IMR-90 (cell line): ENCODE data around the gene CXCL16. TPM values are rescaled to one million over a fixed set of nuclear protein-coding genes. Genes with fewer than 3 reads are reported as not detected.

Source experiments
- ATAC-seq: fragments of 200-7000 bp; cut with Tn5 transposase; 2 replicates; pipeline ENCODE4 v1.9.1; 2020; ENCODE audit warnings: low read depth, mild to moderate bottlenecking, moderate library complexity
- BruUV-seq: library from RNA; stranded (reverse); fragments of 400-500 nt; replicated peaks from 2 replicates; lab custom pipeline; 2021; lab: Mats Ljungman, UMichigan
- CTCF ChIA-PET: fragments of 300-600 bp; formaldehyde crosslinking; extraction: SDS; loops from one replicate; lab custom pipeline; 2021; ENCODE audit warnings: antibody characterized with exemption; lab: Yijun Ruan, JAX
- POLR2A ChIA-PET: fragments of 300-600 bp; sonication (Branson Sonifier 250); formaldehyde crosslinking; loops from one replicate; lab custom pipeline; 2022; ENCODE audit warnings: antibody characterized with exemption; ENCODE audit not compliant: unreplicated experiment; lab: Charles Lee
- DNase-seq: peaks from one replicate; pipeline ENCODE4 v3.0.0; 2013
- H2AFZ ChIP-seq: replicated peaks from 2 replicates; pipeline ENCODE3; 2013; ENCODE audit warnings: low read length, mild to moderate bottlenecking; ENCODE audit not compliant: poor library complexity
- H2AK5ac ChIP-seq: 2 replicates; pipeline ENCODE4 v1.6.1; 2013; ENCODE audit warnings: low read depth, low read length, inconsistent platforms
- H2AK9ac ChIP-seq: replicated peaks from 2 replicates; pipeline ENCODE3; 2013; ENCODE audit warnings: mild to moderate bottlenecking, low read depth, low read length, moderate library complexity; ENCODE audit not compliant: poor library complexity
- H2BK120ac ChIP-seq: 2 replicates; pipeline ENCODE4 v1.6.1; 2013; ENCODE audit warnings: low read depth, low read length, inconsistent platforms
- H2BK15ac ChIP-seq: 3 replicates; pipeline ENCODE4 v1.6.1; 2013; ENCODE audit warnings: low read depth, low read length, inconsistent platforms
- H2BK20ac ChIP-seq: 2 replicates; pipeline ENCODE4 v1.6.1; 2013; ENCODE audit warnings: low read depth, mild to moderate bottlenecking, inconsistent platforms, low read length, moderate library complexity
- H2BK5ac ChIP-seq: 2 replicates; pipeline ENCODE4 v1.6.1; 2013; ENCODE audit warnings: mild to moderate bottlenecking, low read depth, low read length, inconsistent platforms; ENCODE audit not compliant: poor library complexity, severe bottlenecking
- H3K14ac ChIP-seq: replicated peaks from 2 replicates; pipeline ENCODE4 v1.6.1; 2013; ENCODE audit warnings: low read depth, low read length, inconsistent platforms
- H3K18ac ChIP-seq: 2 replicates; pipeline ENCODE4 v1.6.1; 2013; ENCODE audit warnings: low read depth, low read length, control low read depth
- H3K23ac ChIP-seq: 2 replicates; pipeline ENCODE4 v1.6.1; 2013; ENCODE audit warnings: low read depth, low read length, inconsistent platforms
- H3K27ac ChIP-seq: 2 replicates; pipeline ENCODE4 v1.5.1; 2013; ENCODE audit warnings: mild to moderate bottlenecking, control low read depth, low read length; ENCODE audit not compliant: insufficient read depth
- H3K27me3 ChIP-seq: 2 replicates; pipeline ENCODE4 v1.6.1; 2013; ENCODE audit warnings: low read length; ENCODE audit not compliant: control insufficient read depth, insufficient read depth
- H3K36me3 ChIP-seq: 2 replicates; pipeline ENCODE4 v1.6.1; 2013; ENCODE audit warnings: low read length, mixed read lengths; ENCODE audit not compliant: control insufficient read depth, insufficient read depth
- H3K4ac ChIP-seq: 2 replicates; pipeline ENCODE4 v1.6.1; 2013; ENCODE audit warnings: low read depth, low read length, inconsistent platforms
- H3K4me1 ChIP-seq: 2 replicates; pipeline ENCODE4 v1.6.1; 2013; ENCODE audit warnings: low read length, mixed read lengths; ENCODE audit not compliant: control insufficient read depth, insufficient read depth
- H3K4me2 ChIP-seq: 2 replicates; pipeline ENCODE4 v1.6.1; 2013; ENCODE audit warnings: low read depth, mild to moderate bottlenecking, control low read depth, low read length, moderate library complexity
- H3K4me3 ChIP-seq: 2 replicates; pipeline ENCODE4 v1.5.1; 2013; ENCODE audit warnings: low read depth, mild to moderate bottlenecking, control low read depth, low read length, moderate library complexity; ENCODE audit not compliant: insufficient read depth
- H3K56ac ChIP-seq: 2 replicates; pipeline ENCODE4 v1.6.1; 2013; ENCODE audit warnings: low read length, inconsistent platforms; ENCODE audit not compliant: insufficient read depth; ENCODE audit errors: extremely low read depth
- H3K79me1 ChIP-seq, 2 experiments: 2 replicates each; pipeline ENCODE4 v1.6.1; 2013; ENCODE audit warnings: low read length in 2 of 2, inconsistent platforms in 1 of 2, low read depth in 1 of 2
- H3K9ac ChIP-seq: 2 replicates; pipeline ENCODE4 v1.6.1; 2013; ENCODE audit warnings: low read depth, low read length, control low read depth
- H3K9me1 ChIP-seq: 2 replicates; pipeline ENCODE4 v1.6.1; 2013; ENCODE audit warnings: low read length, inconsistent platforms; ENCODE audit not compliant: insufficient read depth
- H3K9me3 ChIP-seq: 2 replicates; pipeline ENCODE4 v1.6.1; 2013; ENCODE audit warnings: low read length; ENCODE audit not compliant: control insufficient read depth, insufficient read depth
- H4K20me1 ChIP-seq: 2 replicates; pipeline ENCODE4 v1.6.1; 2013; ENCODE audit warnings: low read length, inconsistent platforms; ENCODE audit not compliant: insufficient read depth
- H4K5ac ChIP-seq: 2 replicates; pipeline ENCODE4 v1.6.1; 2013; ENCODE audit warnings: mild to moderate bottlenecking, low read depth, low read length, control low read depth
- H4K8ac ChIP-seq, 2 experiments: 2 replicates each; pipeline ENCODE4 v1.6.1; 2013; ENCODE audit warnings: low read depth in 2 of 2, low read length in 2 of 2, control low read depth in 1 of 2, inconsistent platforms in 1 of 2
- H4K91ac ChIP-seq: 2 replicates; pipeline ENCODE4 v1.6.1; 2013; ENCODE audit warnings: low read depth, low read length, inconsistent platforms; ENCODE audit not compliant: insufficient read depth
- BHLHE40 ChIP-seq: fragments of 150-350 bp; IDR thresholded peaks from 2 replicates; pipeline ENCODE4 v1.6.1; 2016; ENCODE audit warnings: mild to moderate bottlenecking, low read depth, low read length
- CEBPB ChIP-seq: IDR thresholded peaks from 2 replicates; pipeline ENCODE4 v1.6.1; 2012; ENCODE audit warnings: low read depth, low read length, improper control_type of control experiment
- CHD1 ChIP-seq: IDR thresholded peaks from 2 replicates; pipeline ENCODE4 v1.6.1; 2012; ENCODE audit warnings: low read depth, low read length, improper control_type of control experiment
- ELK1 ChIP-seq: fragments of 150-350 bp; IDR thresholded peaks from 2 replicates; pipeline ENCODE4 v1.6.1; 2016; ENCODE audit warnings: low read depth, mild to moderate bottlenecking, low read length, moderate library complexity, borderline replicate concordance
- FOS ChIP-seq: fragments of 150-350 bp; IDR thresholded peaks from 2 replicates; pipeline ENCODE4 v1.6.1; 2016; ENCODE audit warnings: low read depth, low read length
- MAFK ChIP-seq: IDR thresholded peaks from 2 replicates; pipeline ENCODE4 v1.6.1; 2012; ENCODE audit warnings: low read depth, low read length, improper control_type of control experiment
- MAZ ChIP-seq: IDR thresholded peaks from 2 replicates; pipeline ENCODE4 v1.6.1; 2012; ENCODE audit warnings: low read depth, mild to moderate bottlenecking, low read length, improper control_type of control experiment, moderate library complexity, borderline replicate concordance
- MXI1 ChIP-seq: IDR thresholded peaks from 2 replicates; pipeline ENCODE4 v1.6.1; 2012; ENCODE audit warnings: low read depth, mild to moderate bottlenecking, low read length, moderate library complexity, borderline replicate concordance
- NFE2L2 ChIP-seq: fragments of 150-350 bp; IDR thresholded peaks from 2 replicates; pipeline ENCODE4 v1.6.1; 2016; ENCODE audit warnings: low read depth, mild to moderate bottlenecking, low read length
- POLR2A ChIP-seq: IDR thresholded peaks from 2 replicates; pipeline ENCODE4 v1.6.1; 2012; ENCODE audit warnings: mild to moderate bottlenecking, low read depth, low read length
- RAD21 ChIP-seq: IDR thresholded peaks from 2 replicates; pipeline ENCODE4 v1.6.1; 2012; ENCODE audit warnings: low read length, improper control_type of control experiment
- RCOR1 ChIP-seq: IDR thresholded peaks from 2 replicates; pipeline ENCODE4 v1.6.1; 2012; ENCODE audit warnings: mild to moderate bottlenecking, low read length, improper control_type of control experiment; ENCODE audit not compliant: insufficient replicate concordance
- RFX5 ChIP-seq: IDR thresholded peaks from 2 replicates; pipeline ENCODE4 v1.8.0; 2012; ENCODE audit warnings: low read depth, mild to moderate bottlenecking, low read length, moderate library complexity
- SMC3 ChIP-seq: fragments of 150-350 bp; IDR thresholded peaks from 2 replicates; pipeline ENCODE4 v1.6.1; 2016; ENCODE audit warnings: low read depth, mild to moderate bottlenecking, antibody characterized with exemption, low read length, moderate library complexity
- USF2 ChIP-seq: fragments of 150-350 bp; IDR thresholded peaks from 2 replicates; pipeline ENCODE4 v1.6.1; 2017; ENCODE audit warnings: mild to moderate bottlenecking, antibody characterized with exemption, low read length, low read depth
- WGBS, 2 experiments: methylation state at CpG; one replicate each; pipeline versions ENCODE4 v1.1.5 to v1.1.7; 2013; ENCODE audit warnings: missing lambda C conversion rate in 2 of 2; ENCODE audit not compliant: insufficient read length in 1 of 2; ENCODE audit errors: extremely low coverage in 2 of 2; 5-methylcytosine and 5-hydroxymethylcytosine counted together
- dilution Hi-C: fragments of 300-500 bp; cut with HindIII; formaldehyde crosslinking; loops from one replicate; pipeline ENCODE4 v1.14.3; 2018; ENCODE audit warnings: low sequenced_read_pairs; ENCODE audit not compliant: unreplicated experiment
- in situ Hi-C: fragments of 300-500 bp; cut with MboI; formaldehyde crosslinking; loops from 3 replicates; pipeline ENCODE4 v1.14.3; 2019; ENCODE audit warnings: low sequenced_read_pairs, inconsistent platforms, mixed read lengths
- intact Hi-C: fragments of 100-400 bp; cut with micrococcal nuclease; formaldehyde crosslinking; loops from 2 replicates; pipeline ENCODE4 v1.10.0; 2022
- polyA plus RNA-seq, 3 experiments: library from polyadenylated mRNA; depleted of rRNA; stranded (reverse); fragments of >200 nt; gene quantifications; 2 replicates each; pipeline ENCODE4 v1.2.3, GENCODE V29; 2012; ENCODE audit warnings: low replicate concordance in 1 of 3
- total RNA-seq: library from RNA; depleted of rRNA; stranded (reverse); fragments of >200 nt; gene quantifications from 2 replicates; pipeline ENCODE4 v1.2.3, GENCODE V29; 2012

The CXCL16 gene
- total and polyA plus RNA-seq, 2 of the 4 experiments (the other 2 are of a cell fraction) = 0.36 to 1.6 TPM

GRCh38 chr17:4710693-4711634 is 28.8 kb downstream of the CXCL16 start:
- Histone ChIP-seq H3K56ac (peak overlapping the region; percentile 25), H3K9ac (peak overlapping the region; percentile 47), H3K4me1 (peaks cover 9% of the 10 kb centered on the region), H3K27me3 (no peaks in the 10 kb centered on the region), H3K9me1 (peaks cover 9% of the 10 kb centered on the region), H2BK15ac (no peak overlapping the region), H3K27ac (no peak overlapping the region; the same call in 1 of the 2 replicates), H3K4ac (no peak overlapping the region), H4K91ac (no peak overlapping the region; the same call in 1 of the 2 replicates), H2AFZ (peak overlapping the region; percentile 88), H2AK5ac (peak overlapping the region; percentile 12; the same call in 1 of the 2 replicates), H3K4me2 (peak overlapping the region; percentile 70), H3K18ac (no peak overlapping the region), H3K23ac (peak overlapping the region; percentile 59; the same call in 1 of the 2 replicates), H4K8ac (peak overlapping the region in 1 of 2 experiments; percentile 14; a peak in 1 of 4 replicates), H3K36me3 (no peaks in the 10 kb centered on the region), H4K5ac (no peak overlapping the region), H4K20me1 (peaks cover 4% of the 10 kb centered on the region; the same call in 1 of the 2 replicates), H3K79me1 (peaks cover 3% of the 10 kb centered on the region in 2 experiments; a peak in 3 of 4 replicates), H2BK20ac (no peak overlapping the region), H2BK120ac (no peak overlapping the region), H3K14ac (no peak overlapping the region), H2AK9ac (peak overlapping the region; percentile 80), H2BK5ac (no peak overlapping the region), H3K4me3 (peak overlapping the region; percentile 49), H3K9me3 (no peaks in the 10 kb centered on the region)
- DNase-seq (no peak), ATAC-seq (peak; percentile 2; the same call in 1 of the 2 replicates)
- no TSS peak for BruUV-seq
- in situ Hi-C loops = loop anchor here (10.0 kb wide), 1 partner anchor 174 kb away; no protein-coding TSS in a partner anchor
- ChIA-PET POLR2A (no interaction called here), CTCF (interaction anchor here (0.6 kb wide), 2 partner anchors 42 to 110 kb away, joined by 3 read pairs; no protein-coding TSS in a partner anchor)
- intact Hi-C loops = loop anchor here (1.0 kb wide), 2 partner anchors 79 to 178 kb away; no protein-coding TSS in a partner anchor
- dilution Hi-C loops = no loop called here
- WGBS, 2 experiments = 1% methylated on average over 14 of the region's 57 CpGs; no CpG with 5 or more reads in 1 of the 2 experiments
- TF ChIP-seq CHD1 = no peak
- TF ChIP-seq MXI1 = no peak
- no peak for TF ChIP-seq MAZ
- no peak for TF ChIP-seq BHLHE40
- no peak for TF ChIP-seq RFX5
- TF ChIP-seq MAFK = no peak
- TF ChIP-seq RAD21 = no peak
- no peak for TF ChIP-seq CEBPB
- TF ChIP-seq ELK1 = no peak
- no peak for TF ChIP-seq USF2
- TF ChIP-seq SMC3 = no peak
- no peak for TF ChIP-seq POLR2A
- no peak for TF ChIP-seq RCOR1
- TF ChIP-seq FOS = no peak
- no peak for TF ChIP-seq NFE2L2
